Trophoblast cell (in vitro differentiated cells and primary cell): ENCODE measurements around the gene LRPPRC.
"Not testable (repeated sequence)": the region's sequence is repeated elsewhere in the genome, so short reads cannot be mapped to it uniquely, and the experiment has no call there.

Source experiments
- DNase-seq, 2 donors: peaks; one replicate each; pipeline ENCODE4 v3.0.0-alpha.2; 2016
- H2AFZ ChIP-seq: 2 replicates; pipeline ENCODE4 v1.6.1; 2013; ENCODE audit warnings: low read length, moderate library complexity, mild to moderate bottlenecking; ENCODE audit not compliant: insufficient read depth, poor library complexity
- H2AK5ac ChIP-seq: 2 replicates; pipeline ENCODE4 v1.6.1; 2013; ENCODE audit warnings: mild to moderate bottlenecking, low read length
- H2BK120ac ChIP-seq: 2 replicates; pipeline ENCODE4 v1.6.1; 2013; ENCODE audit warnings: low read length, mild to moderate bottlenecking, moderate library complexity; ENCODE audit not compliant: insufficient read depth, poor library complexity
- H2BK12ac ChIP-seq: 2 replicates; pipeline ENCODE4 v1.6.1; 2013; ENCODE audit warnings: mild to moderate bottlenecking, low read length, moderate library complexity
- H2BK5ac ChIP-seq: 2 replicates; pipeline ENCODE4 v1.6.1; 2013; ENCODE audit warnings: low read length, low read depth, moderate library complexity, mild to moderate bottlenecking; ENCODE audit not compliant: poor library complexity
- H3K14ac ChIP-seq: 2 replicates; pipeline ENCODE4 v1.6.1; 2013; ENCODE audit warnings: mild to moderate bottlenecking, low read length
- H3K18ac ChIP-seq: 2 replicates; pipeline ENCODE4 v1.6.1; 2013; ENCODE audit warnings: mild to moderate bottlenecking, low read length
- H3K23ac ChIP-seq: 2 replicates; pipeline ENCODE4 v1.6.1; 2013; ENCODE audit warnings: low read length
- H3K27ac ChIP-seq: 2 replicates; pipeline ENCODE4 v1.5.1; 2013; ENCODE audit warnings: low read depth, mild to moderate bottlenecking, inconsistent platforms, low read length, moderate library complexity
- H3K27me3 ChIP-seq: 2 replicates; pipeline ENCODE4 v1.6.1; 2013; ENCODE audit warnings: inconsistent platforms, mild to moderate bottlenecking, low read length, moderate library complexity; ENCODE audit not compliant: insufficient read depth
- H3K36me3 ChIP-seq, 2 experiments: 1 replicate in 1 of 2; 2 replicates in 1 of 2; pipeline ENCODE4 v1.6.1; 2013; ENCODE audit warnings: low read length in 2 of 2, mild to moderate bottlenecking in 2 of 2, moderate library complexity in 1 of 2; ENCODE audit not compliant: insufficient read depth in 2 of 2, control insufficient read depth in 1 of 2
- H3K4ac ChIP-seq: 2 replicates; pipeline ENCODE4 v1.6.1; 2013; ENCODE audit warnings: low read depth, mild to moderate bottlenecking, low read length, moderate library complexity
- H3K4me1 ChIP-seq, 2 experiments: 1 replicate in 1 of 2; 2 replicates in 1 of 2; pipeline ENCODE4 v1.6.1; 2013; ENCODE audit warnings: low read length in 2 of 2, mild to moderate bottlenecking in 2 of 2, moderate library complexity in 1 of 2; ENCODE audit not compliant: insufficient read depth in 2 of 2, control insufficient read depth in 1 of 2
- H3K4me2 ChIP-seq: 2 replicates; pipeline ENCODE4 v1.6.1; 2013; ENCODE audit warnings: inconsistent platforms, mild to moderate bottlenecking, low read length, moderate library complexity
- H3K4me3 ChIP-seq: 2 replicates; pipeline ENCODE4 v1.5.1; 2013; ENCODE audit warnings: mild to moderate bottlenecking, low read depth, low read length, inconsistent platforms
- H3K79me1 ChIP-seq: one replicate; pipeline ENCODE4 v1.6.1; 2013; ENCODE audit warnings: low read length
- H3K79me2 ChIP-seq: 2 replicates; pipeline ENCODE4 v1.6.1; 2013; ENCODE audit warnings: low read length, mild to moderate bottlenecking; ENCODE audit not compliant: control insufficient read depth, insufficient read depth, poor library complexity
- H3K9ac ChIP-seq: 2 replicates; pipeline ENCODE4 v1.6.1; 2013; ENCODE audit warnings: mild to moderate bottlenecking, low read length
- H3K9me3 ChIP-seq: 2 replicates; pipeline ENCODE4 v1.6.1; 2013; ENCODE audit warnings: low read depth, mild to moderate bottlenecking, control low read depth, inconsistent platforms, low read length; ENCODE audit not compliant: insufficient read depth
- H4K12ac ChIP-seq: 2 replicates; pipeline ENCODE4 v1.6.1; 2013; ENCODE audit warnings: low read depth, mild to moderate bottlenecking, low read length, moderate library complexity
- H4K8ac ChIP-seq: 2 replicates; pipeline ENCODE4 v1.6.1; 2013; ENCODE audit warnings: low read depth, mild to moderate bottlenecking, low read length, moderate library complexity
- H4K91ac ChIP-seq: one replicate; pipeline ENCODE4 v1.6.1; 2013; ENCODE audit warnings: low read depth, mild to moderate bottlenecking, low read length, moderate library complexity
- WGBS: extraction: QIAGEN DNeasy Blood & Tissue Kit; methylation state at CpG from one replicate; pipeline ENCODE4 v1.1.7; 2013; ENCODE audit warnings: missing lambda C conversion rate; ENCODE audit not compliant: insufficient read length, insufficient coverage; ENCODE audit errors: extremely low coverage; 5-methylcytosine and 5-hydroxymethylcytosine counted together

The LRPPRC gene

DNA sequence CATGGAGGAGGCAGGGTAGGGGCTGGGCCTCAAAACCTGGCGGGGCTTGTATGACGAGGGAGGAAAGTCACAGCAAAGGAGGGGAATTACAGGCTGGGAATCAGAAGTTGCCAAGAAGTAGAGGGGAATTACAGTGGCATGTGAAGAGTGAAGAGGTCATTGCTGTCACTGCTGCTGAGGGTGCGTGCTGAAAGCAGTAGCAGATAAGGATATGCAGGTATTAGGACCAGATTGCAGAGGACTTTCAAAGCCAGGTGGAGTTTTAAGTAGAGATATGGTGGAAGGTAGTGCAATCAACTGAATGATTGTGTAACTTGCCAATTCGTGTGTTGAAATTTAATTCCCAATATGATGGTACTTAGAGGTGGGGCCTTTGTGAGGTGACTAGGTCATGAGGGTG, 19.4 kb upstream of the LRPPRC start:
- Histone ChIP-seq H3K9ac (no peak overlapping the region), H3K4me3 (no peak overlapping the region), H3K14ac (no peak overlapping the region), H2BK5ac (no peak overlapping the region), H3K27ac (no peak overlapping the region), H3K79me2 (no peaks in the 10 kb centered on the region), H4K12ac (no peak overlapping the region), H3K36me3 (no peaks in the 10 kb centered on the region), H2BK12ac (no peak overlapping the region), H4K91ac (no peak overlapping the region), H2BK120ac (no peak overlapping the region), H3K79me1 (no peaks in the 10 kb centered on the region), H4K8ac (no peak overlapping the region), H3K4me1 (no peaks in the 10 kb centered on the region), H2AK5ac (no peak overlapping the region), H3K9me3 (no peaks in the 10 kb centered on the region), H3K23ac (peak overlapping the region; percentile 93), H3K4me2 (no peak overlapping the region), H3K18ac (no peak overlapping the region), H3K27me3 (no peaks in the 10 kb centered on the region), H3K4ac (no peak overlapping the region), H2AFZ (no peak overlapping the region)
- WGBS, result no CpG with 5 or more reads among the region's 4 CpGs
- DNase-seq, result peak; percentile 15 to 54

DNA sequence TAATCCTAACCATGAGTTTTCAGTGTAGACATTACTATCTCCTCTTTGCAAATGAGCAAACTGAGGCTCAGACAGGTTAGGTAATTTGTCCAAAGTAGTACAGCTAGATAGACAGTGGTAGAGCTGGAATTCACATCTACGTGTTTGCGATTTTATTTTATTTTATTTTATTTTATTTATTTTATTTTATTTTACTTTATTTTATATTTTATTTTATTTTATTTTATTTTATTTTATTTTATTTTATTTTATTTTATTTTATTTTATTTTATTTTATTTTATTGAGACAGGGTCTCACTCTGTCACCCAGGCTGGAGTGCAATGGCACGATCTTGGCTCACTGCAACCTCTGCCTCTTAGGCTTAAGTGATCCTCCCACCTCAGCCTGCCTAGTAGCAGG, 17.4 kb upstream of the LRPPRC start:
- H3K9ac ChIP-seq, H2AK5ac ChIP-seq, H3K79me2 ChIP-seq, H3K4me1 ChIP-seq, H4K8ac ChIP-seq, H3K9me3 ChIP-seq, H2BK5ac ChIP-seq, H3K14ac ChIP-seq, H3K79me1 ChIP-seq, H2AFZ ChIP-seq, H3K27me3 ChIP-seq, H3K4me2 ChIP-seq, H3K18ac ChIP-seq, H3K4me3 ChIP-seq, H3K27ac ChIP-seq, H3K23ac ChIP-seq, H3K4ac ChIP-seq, H3K36me3 ChIP-seq, DNase-seq, H4K91ac ChIP-seq, H2BK120ac ChIP-seq, H2BK12ac ChIP-seq, H4K12ac ChIP-seq: not testable (repeated sequence)
- no CpG with 5 or more reads among the region's 3 CpGs for WGBS

DNA sequence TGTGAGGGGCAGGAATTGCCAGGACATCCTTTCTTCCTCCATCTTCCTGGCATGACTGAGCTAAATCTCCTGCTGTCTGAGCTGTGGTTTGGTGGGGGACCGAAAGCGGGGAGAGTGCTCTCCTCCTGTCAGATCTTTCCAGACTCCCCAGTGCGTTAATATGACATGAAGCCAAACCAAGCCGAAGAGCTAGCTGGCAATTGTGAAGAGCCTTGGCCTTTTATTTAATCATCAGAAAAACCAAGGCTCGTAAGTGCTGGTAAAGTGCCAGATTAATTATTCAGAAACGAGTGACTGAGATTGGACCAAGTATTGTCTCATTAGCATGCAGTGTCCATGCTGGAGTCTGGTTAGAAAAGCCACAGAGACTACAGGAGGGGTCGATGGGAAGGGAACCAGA, 14.5 kb upstream of the LRPPRC start:
- Histone ChIP-seq H3K27ac (no peak overlapping the region), H3K14ac (no peak overlapping the region), H2BK5ac (no peak overlapping the region), H3K79me1 (no peaks in the 10 kb centered on the region), H3K36me3 (no peaks in the 10 kb centered on the region), H3K79me2 (no peaks in the 10 kb centered on the region), H3K18ac (no peak overlapping the region), H4K8ac (no peak overlapping the region), H3K4me3 (no peak overlapping the region), H3K9ac (no peak overlapping the region), H2BK12ac (no peak overlapping the region), H4K91ac (no peak overlapping the region), H2AFZ (no peak overlapping the region), H4K12ac (no peak overlapping the region), H3K4me1 (no peaks in the 10 kb centered on the region), H3K27me3 (no peaks in the 10 kb centered on the region), H2BK120ac (no peak overlapping the region), H3K4ac (no peak overlapping the region), H3K9me3 (no peaks in the 10 kb centered on the region), H3K4me2 (no peak overlapping the region), H2AK5ac (no peak overlapping the region), H3K23ac (no peak overlapping the region)
- no peak for DNase-seq
- WGBS, result no CpG with 5 or more reads among the region's 7 CpGs

DNA sequence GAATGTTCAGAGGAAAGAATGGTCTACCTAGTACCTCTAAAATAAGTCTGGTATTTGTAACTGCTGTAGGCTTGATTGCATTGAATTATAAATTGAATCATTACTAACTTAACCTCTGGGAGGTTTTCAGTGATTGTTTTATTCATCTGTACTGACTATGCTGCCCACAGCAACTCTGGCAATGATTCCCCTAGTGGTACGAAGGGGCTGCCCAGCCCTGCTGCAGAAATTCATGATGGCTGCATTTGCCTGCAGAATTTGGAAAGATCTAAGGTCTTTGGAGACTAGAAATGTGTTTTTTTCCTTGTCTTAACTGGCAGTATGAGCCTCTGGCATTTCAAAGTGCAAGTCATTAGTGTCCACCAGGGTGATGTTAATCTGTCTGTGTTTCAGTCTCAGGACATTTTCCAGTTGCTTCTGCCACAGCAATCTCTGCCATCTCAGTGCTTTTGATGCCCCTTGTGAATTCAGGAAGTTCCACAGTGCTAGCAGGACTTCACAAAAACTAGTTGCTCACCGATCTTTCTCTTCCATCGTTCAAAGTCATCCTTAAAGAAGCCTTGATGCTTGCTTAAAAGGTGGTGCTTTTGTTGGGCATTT, 13.4 kb upstream of the LRPPRC start:
- H4K8ac ChIP-seq, result no peak overlapping the region
- H3K4me3 ChIP-seq, result no peak overlapping the region
- H3K79me2 ChIP-seq, result no peaks in the 10 kb centered on the region
- no peak overlapping the region for H2BK120ac ChIP-seq
- no peak overlapping the region for H3K18ac ChIP-seq
- no peak overlapping the region for H4K12ac ChIP-seq
- no peak overlapping the region for H2BK12ac ChIP-seq
- no peak overlapping the region for H3K27ac ChIP-seq
- no peaks in the 10 kb centered on the region for H3K36me3 ChIP-seq
- DNase-seq, result no peak
- no peak overlapping the region for H2BK5ac ChIP-seq
- no peaks in the 10 kb centered on the region for H3K27me3 ChIP-seq
- no peak overlapping the region for H4K91ac ChIP-seq
- no peak overlapping the region for H3K4me2 ChIP-seq
- H3K79me1 ChIP-seq, result no peaks in the 10 kb centered on the region
- H2AK5ac ChIP-seq, result no peak overlapping the region
- H3K23ac ChIP-seq, result no peak overlapping the region
- no peak overlapping the region for H3K9ac ChIP-seq
- no peak overlapping the region for H3K14ac ChIP-seq
- H3K4me1 ChIP-seq, result no peaks in the 10 kb centered on the region
- H2AFZ ChIP-seq, result no peak overlapping the region
- no peaks in the 10 kb centered on the region for H3K9me3 ChIP-seq
- no CpG with 5 or more reads among the region's 3 CpGs for whole genome bisulfite sequencing
- H3K4ac ChIP-seq, result no peak overlapping the region
